Frontal cortex (tissue), 4 donors: ENCODE results near the gene HAGHL. TPM values are rescaled to one million over a fixed set of nuclear protein-coding genes. Genes with fewer than 3 reads are reported as not detected.
"Not testable (repeated sequence)": the region's sequence is repeated elsewhere in the genome, so short reads cannot be mapped to it uniquely, and the experiment has no call there.

Experiments used
- DNase-seq, 2 donors: peaks; one replicate each; pipeline ENCODE4 v3.0.0; 2012; ENCODE audit warnings: low spot score in 2 of 2
- FAIRE-seq: peaks from 2 replicates; lab custom pipeline; 2012; peaks lifted over from hg19 to GRCh38; lab: Jason Lieb, UNC
- total RNA-seq: library from RNA; depleted of rRNA; stranded (reverse); fragments of >200 nt; gene quantifications from one replicate; pipeline ENCODE4 v1.2.3, GENCODE V29; 2014
- donor health status: control.
- donor health status: control.
- donor health status: control.

HAGHL gene
- total RNA-seq, 1 donor from 2014 or later, result 11.4 TPM

- no peak for FAIRE-seq
- peak; percentile 85 to 86 for DNase-seq
Measured at GRCh38 chr16:705431-706188, 21.3 kb upstream of the HAGHL start, which contains the start of gene FBXL16. TSS of gene FBXL16 (minus strand) at chr16:705801. CDS start at chr16:697405, 8,396 bp downstream.

GRCh38 chr16:706189-707061 lies 20.5 kb upstream of the HAGHL start:
- no peak for DNase-seq
- no peak for FAIRE-seq

GRCh38 chr16:707062-707538 lies 19.8 kb upstream of the HAGHL start:
- FAIRE-seq, result no peak
- DNase-seq, result no peak

GRCh38 chr16:708019-708418 lies 18.9 kb upstream of the HAGHL start:
- DNase-seq (no peak), FAIRE-seq (no peak)

GRCh38 chr16:708959-709358 lies 17.9 kb upstream of the HAGHL start:
- FAIRE-seq, result no peak
- no peak for DNase-seq

- FAIRE-seq, result no peak
- peak; percentile 89 to 93 for DNase-seq
Measured at GRCh38 chr16:709566-710499, 17.1 kb upstream of the HAGHL start.

- no peak for FAIRE-seq
- DNase-seq, result no peak
Measured at GRCh38 chr16:710500-711075, 16.3 kb upstream of the HAGHL start.

GRCh38 chr16:711084-711483 lies 15.8 kb upstream of the HAGHL start:
- FAIRE-seq, result no peak
- DNase-seq, result no peak

GRCh38 chr16:711548-712320 lies 15.2 kb upstream of the HAGHL start:
- DNase-seq (peak; percentile 89 to 90), FAIRE-seq (no peak)

GRCh38 chr16:712740-713250 lies 14.1 kb upstream of the HAGHL start:
- DNase-seq, FAIRE-seq: not testable (repeated sequence)

- DNase-seq (no peak), FAIRE-seq (no peak)
Measured at GRCh38 chr16:714079-714478, 12.8 kb upstream of the HAGHL start.

GRCh38 chr16:714558-715476 lies 12.1 kb upstream of the HAGHL start, which contains the start of gene METRN:
TSS of gene METRN (plus strand) at chr16:715118. CDS start at chr16:715290, 172 bp downstream.
- no peak for FAIRE-seq
- DNase-seq, result peak; percentile 99

GRCh38 chr16:715477-716199 lies 11.3 kb upstream of the HAGHL start:
- no peak for FAIRE-seq
- DNase-seq, result peak in 1 of 2 donors; percentile 72

GRCh38 chr16:716200-716568 lies 10.7 kb upstream of the HAGHL start:
- FAIRE-seq (no peak), DNase-seq (peak; percentile 79 to 93)

GRCh38 chr16:716768-717325 lies 10.1 kb upstream of the HAGHL start:
- no peak for DNase-seq
- no peak for FAIRE-seq
